Thoracic aorta (tissue), 2 donors: ENCODE results near the gene BCAR3. TPM values are rescaled to one million over a fixed set of nuclear protein-coding genes. Genes with fewer than 3 reads are reported as not detected.
"Not testable (repeated sequence)": the region's sequence is repeated elsewhere in the genome, so short reads cannot be mapped to it uniquely, and the experiment has no call there.

Experiments used
- ATAC-seq: fragments of 150-250 bp; one replicate; pipeline ENCODE4 v1.8.0; 2017; ENCODE audit warnings: low read depth; ENCODE audit not compliant: insufficient number of reproducible peaks, low FRiP score
- DNase-seq: peaks from one replicate; pipeline ENCODE4 v3.0.0-alpha.2; 2020; ENCODE audit warnings: low spot score
- H3K27ac ChIP-seq, 2 donors: fragments of 200-600 bp; sonication (generic); 1 replicate in 1 of 2; 2 replicates in 1 of 2; pipeline ENCODE4 v1.5.1; 2016; ENCODE audit warnings: mild to moderate bottlenecking in 2 of 2, moderate library complexity in 2 of 2
- H3K27me3 ChIP-seq: fragments of 200-600 bp; sonication (generic); replicated peaks from 2 replicates; pipeline ENCODE4 v1.6.0; 2016; ENCODE audit warnings: mild to moderate bottlenecking; ENCODE audit not compliant: insufficient read depth
- H3K36me3 ChIP-seq: fragments of 200-600 bp; sonication (generic); one replicate; pipeline ENCODE4 v1.5.1; 2016
- H3K4me1 ChIP-seq, 2 donors: fragments of 200-600 bp; sonication (generic); 1 replicate in 1 of 2; 2 replicates in 1 of 2; pipeline versions ENCODE4 v1.5.1 to v1.6.0; 2016; ENCODE audit warnings: low read depth in 2 of 2, mild to moderate bottlenecking in 1 of 2; ENCODE audit not compliant: control insufficient read depth in 1 of 2
- H3K4me3 ChIP-seq: fragments of 200-600 bp; sonication (generic); 2 replicates; pipeline ENCODE4 v1.5.1; 2016; ENCODE audit warnings: mild to moderate bottlenecking
- H3K9me3 ChIP-seq: fragments of 200-600 bp; sonication (generic); 2 replicates; pipeline ENCODE4 v1.5.1; 2016
- total RNA-seq, 2 donors: library from RNA; depleted of rRNA; stranded (reverse); fragments of >200 nt; gene quantifications; one replicate each; pipeline versions ENCODE4 v1.1.0 to v1.2.3, GENCODE V29; 2016
- TF ChIP-seq, protein P1 (sequence below): fragments of 200-600 bp; sonication (generic); IDR thresholded peaks from one replicate; pipeline ENCODE4 v1.5.1; 2019; ENCODE audit warnings: antibody characterized with exemption

BCAR3 gene
- total RNA-seq, 2 donors from 2014 or later: 26.7 to 36.3 TPM

DNA sequence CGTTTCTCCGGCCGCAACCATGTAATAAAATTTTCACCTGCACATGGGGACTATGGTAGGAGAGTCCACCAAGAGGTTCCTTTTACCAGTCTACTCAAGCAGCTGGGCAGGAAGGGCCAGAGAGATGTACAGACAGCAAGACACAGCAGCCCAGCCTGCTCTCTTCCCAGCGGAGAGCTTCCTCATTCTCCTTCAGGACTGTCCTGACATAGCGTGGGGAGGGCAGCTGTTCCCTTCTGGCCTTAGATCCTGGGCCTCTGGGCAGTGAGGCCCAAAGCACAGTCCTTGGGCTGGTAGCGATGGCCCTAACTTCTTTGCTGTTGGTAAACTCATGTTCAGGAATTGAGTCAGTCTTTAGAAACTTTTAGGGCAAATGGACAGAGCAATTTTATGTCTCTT lies 89.1 kb downstream of the BCAR3 start:
- ATAC-seq (no peak), DNase-seq (no peak)
- peak overlapping the region in 1 of 2 donors; percentile 37 for H3K27ac ChIP-seq

DNA sequence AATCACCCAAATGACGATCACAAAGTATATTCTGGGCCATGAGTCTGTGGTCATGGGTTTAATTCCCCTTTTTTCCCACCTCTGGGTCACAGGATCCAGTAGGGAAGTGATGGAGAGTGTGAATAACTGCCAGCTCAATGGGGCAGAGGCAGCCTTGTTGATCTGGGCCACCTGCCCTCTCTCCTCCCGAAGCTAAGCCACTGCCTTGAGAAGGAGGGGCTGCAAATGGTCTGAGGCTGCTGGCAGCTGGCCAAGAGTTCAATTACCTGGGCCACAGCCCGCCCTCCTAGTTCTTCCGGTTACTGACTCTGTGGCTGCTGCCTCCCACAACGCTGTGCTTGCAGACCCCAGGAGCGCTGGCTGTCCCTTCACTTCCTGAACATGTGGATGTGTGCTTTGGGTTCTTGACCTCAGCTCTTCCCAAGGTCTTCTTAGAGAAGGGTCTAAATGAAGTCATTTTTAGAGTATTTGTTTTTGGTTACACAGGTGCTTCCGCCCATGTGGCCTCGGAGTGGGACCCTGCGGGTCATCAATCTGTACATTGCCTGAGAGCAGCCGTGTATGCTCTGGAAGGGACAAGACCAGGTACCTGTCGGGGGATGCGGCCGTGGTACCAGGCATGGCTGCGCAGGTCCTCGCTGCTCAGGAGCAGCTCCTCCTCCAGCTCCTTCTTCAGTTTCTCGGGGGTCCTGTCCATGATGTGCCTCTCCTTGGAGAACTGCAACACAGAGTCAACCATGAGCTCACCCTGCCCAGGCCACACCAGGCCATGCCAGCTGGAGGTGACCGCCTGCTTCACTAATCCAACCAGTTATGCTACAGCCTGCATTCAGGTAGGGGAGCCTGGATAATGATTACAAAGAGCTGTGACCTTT lies 89.7 kb downstream of the BCAR3 start:
- ATAC-seq: peak; percentile 46
- Histone ChIP-seq H3K4me1 (peaks cover 28 to 53% of the 10 kb centered on the region in 2 donors), H3K9me3 (no peaks in the 10 kb centered on the region), H3K27ac (peak overlapping the region in 1 of 2 donors; percentile 37), H3K36me3 (peaks cover 5% of the 10 kb centered on the region), H3K4me3 (no peak overlapping the region), H3K27me3 (no peaks in the 10 kb centered on the region)
- DNase-seq: no peak
- TF ChIP-seq, protein P1, sequence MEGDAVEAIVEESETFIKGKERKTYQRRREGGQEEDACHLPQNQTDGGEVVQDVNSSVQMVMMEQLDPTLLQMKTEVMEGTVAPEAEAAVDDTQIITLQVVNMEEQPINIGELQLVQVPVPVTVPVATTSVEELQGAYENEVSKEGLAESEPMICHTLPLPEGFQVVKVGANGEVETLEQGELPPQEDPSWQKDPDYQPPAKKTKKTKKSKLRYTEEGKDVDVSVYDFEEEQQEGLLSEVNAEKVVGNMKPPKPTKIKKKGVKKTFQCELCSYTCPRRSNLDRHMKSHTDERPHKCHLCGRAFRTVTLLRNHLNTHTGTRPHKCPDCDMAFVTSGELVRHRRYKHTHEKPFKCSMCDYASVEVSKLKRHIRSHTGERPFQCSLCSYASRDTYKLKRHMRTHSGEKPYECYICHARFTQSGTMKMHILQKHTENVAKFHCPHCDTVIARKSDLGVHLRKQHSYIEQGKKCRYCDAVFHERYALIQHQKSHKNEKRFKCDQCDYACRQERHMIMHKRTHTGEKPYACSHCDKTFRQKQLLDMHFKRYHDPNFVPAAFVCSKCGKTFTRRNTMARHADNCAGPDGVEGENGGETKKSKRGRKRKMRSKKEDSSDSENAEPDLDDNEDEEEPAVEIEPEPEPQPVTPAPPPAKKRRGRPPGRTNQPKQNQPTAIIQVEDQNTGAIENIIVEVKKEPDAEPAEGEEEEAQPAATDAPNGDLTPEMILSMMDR: no peak

More for the DNA sequence above, 89.1 kb downstream of the BCAR3 start:
- H3K36me3 ChIP-seq: peaks cover 5% of the 10 kb centered on the region
- no peaks in the 10 kb centered on the region for H3K27me3 ChIP-seq
- H3K4me3 ChIP-seq: no peak overlapping the region
- no peaks in the 10 kb centered on the region for H3K9me3 ChIP-seq
- peaks cover 31 to 60% of the 10 kb centered on the region in 2 donors for H3K4me1 ChIP-seq
- TF ChIP-seq, protein P1: no peak

DNA sequence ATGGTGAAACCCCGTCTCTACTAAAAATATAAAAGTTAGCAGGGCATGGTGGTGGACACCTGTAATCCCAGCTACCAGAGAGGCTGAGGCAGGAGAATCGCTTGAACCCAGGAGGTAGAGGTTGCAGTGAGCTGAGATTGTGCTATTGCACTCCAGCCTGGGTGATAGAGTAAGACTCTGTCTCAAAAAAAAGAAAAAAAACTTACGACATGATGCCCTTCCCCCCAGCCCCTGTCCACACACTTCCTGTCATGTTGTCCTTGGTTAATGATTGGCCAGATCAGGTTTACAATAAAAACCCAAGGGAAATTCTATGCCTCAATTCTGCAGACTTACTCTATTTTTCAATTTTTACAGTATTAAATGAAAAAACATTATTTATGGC lies 90.4 kb downstream of the BCAR3 start:
- not testable (repeated sequence) for DNase-seq, H3K9me3 ChIP-seq, ATAC-seq, H3K27me3 ChIP-seq, H3K36me3 ChIP-seq, H3K4me3 ChIP-seq, H3K27ac ChIP-seq
- H3K4me1 ChIP-seq: peaks cover 25 to 50% of the 10 kb centered on the region in 2 donors

DNA sequence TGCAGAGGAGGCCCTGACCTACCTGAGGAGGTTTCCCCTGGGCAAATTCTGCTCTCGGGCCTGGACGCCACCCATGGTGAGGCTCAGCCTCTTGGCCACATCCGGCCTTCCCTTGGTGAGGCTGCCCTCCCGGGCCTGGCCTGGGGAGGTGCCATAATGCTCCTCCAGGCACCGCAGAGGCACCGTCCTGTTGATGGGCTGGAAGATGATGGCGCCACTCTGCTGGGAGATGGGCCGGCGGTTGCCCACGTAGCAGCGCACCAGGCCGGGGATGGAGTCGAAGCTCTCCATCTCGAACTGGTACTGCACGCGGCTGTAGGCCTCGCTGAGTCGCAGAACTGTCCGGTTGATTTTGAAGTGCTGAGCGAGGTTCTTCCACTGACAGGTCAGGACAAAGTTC lies 92.7 kb downstream of the BCAR3 start:
- Histone ChIP-seq H3K27me3 (no peaks in the 10 kb centered on the region), H3K4me1 (peaks cover 31 to 55% of the 10 kb centered on the region in 2 donors), H3K27ac (no peak overlapping the region), H3K9me3 (no peaks in the 10 kb centered on the region), H3K36me3 (peaks cover 9% of the 10 kb centered on the region), H3K4me3 (no peak overlapping the region)
- no peak for DNase-seq
- ATAC-seq: no peak
- TF ChIP-seq, protein P1: no peak

DNA sequence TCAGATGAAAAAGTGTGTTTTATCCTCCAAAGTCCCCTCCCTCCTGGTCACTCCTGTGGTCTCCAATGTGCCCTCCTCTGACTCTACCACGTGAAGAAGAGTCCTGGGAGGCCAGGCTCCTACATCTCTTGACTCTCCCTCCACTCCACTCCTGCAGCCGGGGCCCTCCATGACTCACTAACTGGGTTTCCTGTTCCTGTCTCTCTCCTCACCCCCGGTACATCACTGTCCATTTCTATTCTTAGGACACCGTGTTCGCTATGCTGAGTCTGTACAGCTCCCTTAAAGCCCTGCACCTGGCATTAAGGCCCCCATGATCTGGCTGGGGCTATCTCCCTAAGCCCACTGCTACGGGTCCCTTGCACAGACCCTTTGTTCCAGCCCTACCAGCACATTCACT lies 93.4 kb downstream of the BCAR3 start:
- Histone ChIP-seq H3K4me1 (peaks cover 27 to 49% of the 10 kb centered on the region in 2 donors), H3K4me3 (no peak overlapping the region), H3K27me3 (no peaks in the 10 kb centered on the region), H3K36me3 (peaks cover 15% of the 10 kb centered on the region), H3K27ac (no peak overlapping the region), H3K9me3 (no peaks in the 10 kb centered on the region)
- TF ChIP-seq, protein P1: no peak
- ATAC-seq: no peak
- DNase-seq: no peak
